ENCODE results near the gene ANKRD31.
"Not testable (repeated sequence)": the region's sequence is repeated elsewhere in the genome, so short reads cannot be mapped to it uniquely, and the experiment has no call there.

The ANKRD31 gene

DNA sequence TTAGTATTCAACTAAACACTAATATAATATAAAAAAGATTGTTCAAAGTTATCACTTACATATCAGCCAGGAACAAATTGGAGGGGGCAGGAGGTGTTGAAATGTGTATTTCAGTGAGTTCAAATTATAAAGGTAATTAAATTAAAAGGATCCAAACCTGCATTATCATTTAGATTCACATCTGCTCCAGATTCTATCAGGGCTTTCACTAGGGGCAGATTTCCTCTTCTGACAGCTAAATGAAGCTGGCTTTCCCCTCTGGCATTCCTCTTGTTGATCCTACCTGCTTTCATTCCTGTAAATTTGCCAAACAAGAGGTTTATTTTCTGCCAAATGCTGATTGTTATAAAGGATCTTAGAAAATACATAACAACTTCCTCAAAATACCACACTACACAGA lies 98.0 kb downstream of the ANKRD31 start:
- DNase-seq, result no peak

DNA sequence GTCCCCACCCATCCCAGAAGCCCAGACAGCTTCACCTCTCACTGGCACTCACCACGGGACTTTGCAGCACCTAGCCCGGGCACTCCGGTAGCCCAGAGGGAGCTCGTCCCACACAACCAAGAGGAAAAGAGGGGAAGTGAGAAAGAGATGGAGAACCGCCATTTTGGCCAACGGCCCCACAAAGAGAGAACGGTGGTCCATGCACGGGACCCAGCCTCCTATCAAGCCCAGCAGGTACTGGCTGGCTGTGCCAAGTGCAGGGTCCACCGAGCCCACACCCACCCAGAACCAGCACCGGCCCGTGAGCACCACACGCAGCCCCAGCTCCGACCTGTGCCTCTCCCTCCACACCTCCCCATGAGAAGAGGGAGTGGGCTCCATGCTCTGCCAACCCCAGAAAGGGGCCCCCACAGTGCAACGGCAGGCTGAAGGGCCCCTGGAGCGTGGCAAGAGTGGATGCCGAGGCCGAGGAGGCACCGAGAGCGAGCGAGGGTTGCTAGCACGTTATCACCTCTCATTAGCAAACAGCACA lies 105.8 kb downstream of the ANKRD31 start:
- no peak for DNase-seq

DNA sequence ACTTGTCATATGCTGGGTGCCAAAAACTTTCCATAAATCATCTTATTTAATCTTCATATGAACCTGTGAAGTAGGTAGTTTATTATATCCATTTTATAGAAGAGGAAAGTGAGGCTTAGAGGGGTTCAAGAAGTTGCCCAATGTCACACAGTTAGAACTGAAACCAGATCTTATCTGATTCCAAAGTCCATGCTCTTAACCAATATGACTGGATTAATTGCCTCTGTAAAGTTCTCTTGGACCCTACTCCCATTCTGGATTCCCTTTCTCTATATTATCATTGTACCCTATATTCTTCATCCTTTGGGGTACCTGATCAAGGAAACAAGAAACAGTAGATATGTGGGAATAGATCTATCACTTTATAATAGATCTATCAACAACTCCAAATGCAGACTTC lies 119.8 kb downstream of the ANKRD31 start:
- DNase-seq, result no peak

DNA sequence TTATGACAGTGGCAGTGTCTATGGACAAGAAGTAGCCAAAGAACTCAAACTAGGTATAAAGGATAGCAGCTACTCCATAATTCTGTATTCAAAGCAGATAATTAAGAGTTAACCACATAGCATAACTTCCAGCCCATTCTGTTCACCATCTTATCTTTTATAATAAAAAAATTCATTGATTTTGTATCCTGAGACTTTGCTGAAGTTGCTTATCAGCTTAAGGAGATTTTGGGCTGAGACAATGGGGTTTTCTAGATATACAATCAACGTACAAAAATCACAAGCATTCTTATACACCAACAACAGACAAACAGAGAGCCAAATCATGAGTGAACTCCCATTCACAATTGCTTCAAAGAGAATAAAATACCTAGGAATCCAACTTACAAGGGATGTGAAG lies 122.4 kb downstream of the ANKRD31 start:
- not testable (repeated sequence) for DNase-seq

DNA sequence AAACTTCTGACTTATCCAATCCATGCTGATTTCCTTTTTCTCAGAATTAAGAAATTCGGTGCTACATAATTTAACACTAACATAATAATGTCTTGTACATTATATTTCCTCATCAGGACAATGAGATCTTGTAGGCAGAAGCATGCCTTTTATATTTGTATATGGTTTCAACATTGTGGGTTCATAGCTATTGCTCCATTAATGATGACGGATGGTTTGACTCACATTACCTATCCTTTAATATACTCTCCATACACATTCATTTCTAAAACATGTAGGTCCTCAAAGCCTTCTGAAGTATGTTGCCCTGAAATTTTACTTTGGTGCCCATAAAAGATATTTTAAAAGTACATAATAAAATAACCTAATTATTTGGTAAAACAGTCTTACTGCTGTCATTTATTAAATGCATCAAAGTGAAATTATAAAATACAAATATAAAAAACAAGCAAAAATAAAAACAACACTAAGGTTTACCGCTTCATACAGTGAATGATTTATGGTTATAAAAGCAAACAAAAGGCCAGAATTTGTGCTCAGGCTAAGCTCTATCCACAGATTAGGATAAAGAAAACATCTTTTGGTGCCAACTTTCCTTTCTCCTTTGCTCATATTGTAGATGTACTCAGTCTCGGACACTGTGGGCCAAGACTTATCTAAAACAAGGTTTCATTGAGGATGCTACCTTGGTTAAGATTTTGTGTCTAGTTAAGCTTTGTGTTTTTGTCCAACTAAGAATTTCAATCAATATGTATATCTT lies 123.1 kb downstream of the ANKRD31 start:
- DNase-seq, result no peak

DNA sequence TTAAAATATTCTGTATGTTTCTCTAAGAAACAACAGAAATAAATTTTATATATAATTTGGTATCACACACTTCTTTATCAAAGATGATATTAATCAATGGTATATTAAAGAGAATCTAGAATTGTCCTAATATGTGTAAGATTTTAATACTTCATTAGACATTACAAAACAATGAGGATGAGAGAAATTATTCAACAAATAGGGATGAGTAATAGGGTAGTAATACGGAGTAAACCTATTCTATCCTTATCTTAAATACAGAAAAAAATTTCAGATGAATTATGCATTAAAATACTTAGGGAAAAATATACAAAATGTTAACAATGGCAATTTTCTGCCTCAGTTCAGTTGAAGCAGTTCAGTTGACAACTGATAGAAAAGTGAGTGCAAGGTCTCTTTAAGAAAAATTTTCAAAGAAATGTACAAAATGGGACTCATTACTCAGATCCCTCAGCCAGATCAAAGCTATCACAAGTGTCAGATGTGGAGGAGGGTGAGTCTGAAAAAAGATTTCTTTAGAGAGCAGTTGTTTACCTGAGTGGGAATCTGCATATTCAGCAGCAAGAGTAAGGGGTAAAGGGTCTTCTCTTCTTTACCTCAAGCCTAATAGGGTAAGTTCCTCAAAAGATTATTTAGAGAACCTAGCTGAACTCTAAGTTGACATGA lies 127.6 kb downstream of the ANKRD31 start:
- DNase-seq, result no peak

DNA sequence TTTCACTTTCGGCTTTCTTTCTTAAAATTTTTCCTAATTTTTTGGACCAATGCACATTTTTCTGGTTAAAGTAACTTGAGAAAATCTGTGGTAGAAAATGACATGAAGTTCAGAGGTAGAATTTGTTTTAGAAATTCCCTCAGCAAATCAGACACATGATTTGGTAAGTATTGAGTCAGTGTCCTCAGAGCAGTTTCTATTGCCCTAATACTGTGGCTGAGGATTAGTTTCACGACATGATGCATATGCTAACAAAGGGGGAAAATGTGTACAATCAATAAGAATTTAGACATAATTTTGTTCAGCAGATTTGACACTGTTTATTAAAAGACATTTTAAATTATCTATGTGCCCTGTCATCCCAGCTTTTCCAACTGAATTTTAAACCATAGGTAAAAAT lies 128.2 kb downstream of the ANKRD31 start:
- no peak for DNase-seq

DNA sequence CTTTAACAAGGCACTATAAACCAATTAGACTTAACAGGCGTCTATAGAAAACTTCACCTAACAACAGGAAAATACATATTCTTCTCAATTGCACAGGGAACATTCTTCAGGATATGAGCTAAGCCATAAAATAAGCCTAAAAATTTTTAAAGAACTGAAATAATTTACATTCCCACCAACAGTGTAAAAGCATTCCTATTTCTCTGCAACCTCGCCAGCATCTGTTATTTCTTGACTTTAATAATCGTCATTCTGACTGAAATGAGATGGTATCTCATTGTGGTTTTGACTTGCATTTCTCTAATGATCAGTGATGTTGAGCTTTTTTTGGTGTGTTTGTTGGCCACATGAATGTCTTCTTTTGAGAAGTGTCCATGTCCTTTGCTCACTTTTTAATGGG lies 140.7 kb downstream of the ANKRD31 start:
- DNase-seq, result not testable (repeated sequence)

DNA sequence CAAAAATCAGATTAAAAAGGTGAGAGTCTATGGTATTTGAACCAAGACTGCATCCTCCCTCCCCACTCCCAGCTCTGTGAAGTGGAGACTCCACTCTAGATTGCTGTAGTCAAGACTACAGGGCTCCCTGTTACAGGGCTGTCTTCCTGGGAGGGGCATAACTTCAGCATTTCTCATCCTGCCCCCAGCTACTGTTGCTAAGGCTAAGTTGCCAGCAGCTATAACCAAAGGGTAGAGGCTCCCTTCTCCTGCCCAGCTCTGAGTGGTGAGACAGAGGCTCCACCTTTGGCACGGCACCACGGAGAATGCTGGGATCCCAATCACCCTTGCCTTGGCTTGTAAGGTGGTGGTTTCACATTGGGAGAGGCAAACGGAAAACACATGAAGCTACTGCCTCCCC lies 145.1 kb downstream of the ANKRD31 start:
- DNase-seq, result no peak

DNA sequence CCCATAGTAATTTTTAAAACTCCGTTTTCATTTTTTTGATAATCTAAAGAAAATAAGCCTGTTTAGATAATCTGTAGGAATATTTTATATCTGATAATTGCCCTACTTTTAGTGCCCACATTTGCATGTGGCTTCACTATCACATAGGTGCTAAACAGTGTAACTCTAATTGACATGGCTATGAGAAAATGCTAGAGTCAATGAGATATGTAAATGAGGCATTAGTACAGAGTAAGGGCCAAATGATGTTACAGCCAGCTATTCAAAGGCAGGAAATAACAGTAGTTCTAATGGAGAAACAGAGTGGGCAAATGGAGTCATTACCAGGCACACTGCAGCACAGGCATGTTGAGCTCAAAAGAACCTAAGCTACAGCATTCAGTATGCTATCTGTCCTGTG lies 147.0 kb downstream of the ANKRD31 start:
- no peak for DNase-seq

DNA sequence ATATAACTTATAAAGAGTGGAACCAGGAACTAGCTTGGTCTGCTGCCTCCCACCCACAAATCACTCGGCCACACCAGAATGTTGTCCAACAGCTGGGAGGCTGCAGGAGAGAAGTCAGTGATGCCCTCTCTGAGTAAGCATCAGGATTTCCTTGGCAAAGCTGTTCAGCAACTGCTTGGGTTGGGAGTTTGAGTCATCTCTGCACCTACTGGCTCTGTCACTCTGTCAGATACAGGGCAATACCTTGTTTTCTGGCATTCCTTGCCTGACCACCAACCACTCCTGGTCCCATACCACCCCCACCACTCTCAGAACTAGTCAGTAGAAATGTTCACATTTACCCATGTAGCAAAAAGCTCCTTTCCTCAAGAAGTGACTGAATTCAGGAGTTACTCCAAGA lies 147.5 kb downstream of the ANKRD31 start:
- DNase-seq, result no peak

DNA sequence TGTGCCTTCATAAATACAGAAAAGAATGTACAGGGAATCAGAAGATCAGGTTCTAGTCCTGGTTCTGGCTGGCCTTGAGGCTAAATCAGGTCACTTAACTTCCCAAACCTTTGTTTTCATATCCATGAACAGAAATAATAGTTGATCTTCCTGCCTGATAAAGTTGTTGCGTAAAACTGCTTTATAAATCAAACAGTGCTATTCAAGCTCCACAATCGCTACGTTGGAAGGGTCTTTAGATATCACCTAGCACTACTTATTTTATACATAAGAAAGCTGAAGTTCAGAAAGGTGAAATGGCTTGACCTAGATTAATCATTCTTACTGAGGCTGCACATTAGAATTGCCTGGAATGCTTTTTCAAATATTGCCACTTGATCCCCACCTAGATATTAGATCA lies 148.0 kb downstream of the ANKRD31 start:
- no peak for DNase-seq

DNA sequence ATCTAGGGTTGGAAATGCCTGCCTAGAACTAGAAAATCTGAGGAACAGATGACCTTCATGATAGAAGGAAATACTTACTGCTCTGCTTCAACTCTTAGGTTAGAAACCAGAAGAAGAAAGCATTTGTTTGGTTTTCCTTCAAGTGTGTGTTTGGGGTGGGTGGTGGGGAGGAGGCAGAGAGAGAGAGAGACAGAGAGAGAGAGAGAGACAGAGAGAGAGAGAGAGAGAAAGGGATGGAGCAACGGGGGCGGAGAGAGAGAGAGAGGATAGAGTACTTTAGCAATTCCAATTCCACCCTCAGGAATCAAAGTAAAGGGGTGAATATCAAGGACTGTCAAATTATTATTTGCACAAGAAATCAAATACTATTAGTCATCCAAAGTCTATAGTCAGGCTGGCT lies 155.2 kb downstream of the ANKRD31 start:
- DNase-seq, result no peak

DNA sequence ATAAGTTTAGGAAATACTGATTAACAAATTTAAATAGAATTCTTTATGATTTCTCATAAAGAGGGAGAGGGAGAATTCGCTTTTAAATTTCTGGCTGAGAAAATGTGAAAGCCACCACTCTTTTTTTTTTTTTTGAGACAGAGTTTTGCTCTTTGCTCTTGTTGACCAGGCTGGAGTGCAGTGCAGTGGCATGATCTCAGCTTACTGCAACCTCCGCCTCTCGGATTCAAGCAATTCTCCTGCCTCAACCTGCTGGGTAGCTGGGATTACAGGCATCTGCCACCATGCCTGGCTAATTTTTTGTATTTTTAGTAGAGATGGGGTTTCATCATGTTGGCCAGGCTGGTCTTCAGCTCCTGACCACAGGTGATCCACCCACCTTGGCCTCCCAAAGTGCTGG lies 157.3 kb downstream of the ANKRD31 start:
- DNase-seq, result not testable (repeated sequence)

DNA sequence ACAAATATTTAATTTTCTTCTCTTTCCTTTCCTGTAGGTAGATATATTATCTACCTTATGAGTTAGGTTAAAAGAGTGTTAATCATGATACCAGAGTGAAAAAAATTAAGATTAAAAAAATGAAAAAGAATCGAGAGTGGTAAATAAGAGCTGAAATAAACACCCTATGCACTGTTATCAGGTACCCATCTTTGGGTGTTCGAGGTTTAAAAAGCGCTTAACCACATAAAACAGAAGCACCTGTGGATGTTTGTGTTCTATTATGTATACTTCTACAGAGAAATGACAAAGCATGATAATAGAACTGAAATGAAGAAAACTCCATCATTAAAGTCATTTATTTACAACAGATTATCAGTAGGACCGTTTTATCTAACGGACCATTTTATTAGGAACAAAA lies 158.7 kb downstream of the ANKRD31 start:
- DNase-seq, result no peak

DNA sequence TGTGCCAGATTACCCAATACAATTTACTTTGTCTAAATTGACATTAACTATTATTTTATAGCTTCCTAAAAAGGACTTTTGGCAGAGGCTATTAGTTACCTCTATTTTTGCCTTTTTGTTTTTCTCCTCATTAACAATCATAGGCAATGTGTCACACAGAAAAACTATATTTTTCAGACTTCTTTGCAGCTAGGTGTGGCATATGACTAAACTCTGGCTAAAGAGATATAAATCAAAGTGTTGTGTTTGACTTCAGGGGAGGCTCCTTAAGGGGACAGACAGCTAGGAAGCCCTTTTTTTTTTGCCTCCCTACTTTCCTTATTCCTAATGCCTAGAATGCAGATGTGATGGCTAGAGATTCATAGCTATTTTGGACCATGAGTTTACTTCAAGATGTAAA lies 164.6 kb downstream of the ANKRD31 start:
- no peak for DNase-seq

DNA sequence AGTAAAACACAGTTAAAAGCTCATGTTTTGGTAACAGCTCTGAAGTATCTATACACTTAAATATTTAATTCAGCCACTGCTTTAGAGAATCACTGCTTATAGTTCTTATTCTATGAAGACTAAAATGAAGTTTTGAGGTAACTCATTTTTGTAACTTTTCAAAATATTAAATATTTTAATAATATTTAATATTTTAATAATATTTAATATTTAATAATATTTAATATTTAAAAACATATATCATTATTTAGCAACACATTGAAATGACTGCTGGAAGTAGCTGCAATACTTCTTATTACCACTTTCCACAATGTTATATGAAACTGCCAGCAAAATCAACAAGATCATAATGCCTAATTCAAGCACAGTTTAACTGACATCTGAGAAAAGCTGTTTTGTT lies 165.6 kb downstream of the ANKRD31 start:
- no peak for DNase-seq

DNA sequence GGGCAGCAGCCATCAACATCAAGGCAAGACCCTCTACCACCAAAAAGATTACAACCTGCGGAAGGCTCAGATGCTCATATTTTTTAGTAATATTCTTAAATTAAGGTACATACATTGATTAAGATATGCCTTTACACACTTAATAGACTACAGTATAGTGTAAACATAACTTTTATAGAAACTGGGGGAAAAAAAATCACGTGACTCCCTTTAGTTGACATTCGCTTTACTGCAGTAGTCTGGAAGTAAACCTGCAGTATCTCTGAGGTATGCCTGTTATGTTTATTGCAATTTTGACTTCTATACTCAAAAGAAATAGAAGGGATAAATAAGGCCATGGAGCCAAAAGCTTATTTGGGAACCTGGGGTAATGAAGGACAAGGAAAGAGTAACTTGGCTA lies 169.2 kb downstream of the ANKRD31 start:
- DNase-seq, result no peak

DNA sequence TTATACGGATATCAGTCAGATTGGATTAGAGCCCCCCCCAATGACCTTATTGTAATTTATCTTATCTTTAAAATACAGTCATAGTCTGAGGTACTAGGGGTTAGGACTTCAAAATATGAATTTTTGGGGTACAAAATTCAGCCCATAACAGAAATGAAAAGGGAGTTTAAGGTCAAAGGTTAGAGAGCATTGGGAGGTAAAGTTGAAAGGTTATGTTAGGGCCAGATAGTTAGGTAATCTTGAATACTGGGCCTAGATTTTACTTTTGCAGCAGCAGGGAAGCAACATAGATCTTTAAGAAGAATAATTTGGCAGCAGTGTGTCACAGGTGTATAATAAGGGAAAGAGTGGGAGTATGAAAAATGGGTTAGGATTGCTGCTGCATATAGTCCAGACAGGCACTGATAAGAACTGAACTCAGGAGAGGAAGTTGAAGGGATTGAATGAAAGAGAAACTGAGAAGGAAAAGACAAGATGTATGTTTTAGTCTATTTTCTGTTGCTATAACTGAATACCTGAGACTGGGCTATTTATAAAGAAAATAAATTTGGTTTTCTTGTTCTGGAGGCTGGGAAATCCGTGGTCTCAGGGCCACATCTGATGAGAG lies 173.7 kb downstream of the ANKRD31 start:
- DNase-seq, result no peak

DNA sequence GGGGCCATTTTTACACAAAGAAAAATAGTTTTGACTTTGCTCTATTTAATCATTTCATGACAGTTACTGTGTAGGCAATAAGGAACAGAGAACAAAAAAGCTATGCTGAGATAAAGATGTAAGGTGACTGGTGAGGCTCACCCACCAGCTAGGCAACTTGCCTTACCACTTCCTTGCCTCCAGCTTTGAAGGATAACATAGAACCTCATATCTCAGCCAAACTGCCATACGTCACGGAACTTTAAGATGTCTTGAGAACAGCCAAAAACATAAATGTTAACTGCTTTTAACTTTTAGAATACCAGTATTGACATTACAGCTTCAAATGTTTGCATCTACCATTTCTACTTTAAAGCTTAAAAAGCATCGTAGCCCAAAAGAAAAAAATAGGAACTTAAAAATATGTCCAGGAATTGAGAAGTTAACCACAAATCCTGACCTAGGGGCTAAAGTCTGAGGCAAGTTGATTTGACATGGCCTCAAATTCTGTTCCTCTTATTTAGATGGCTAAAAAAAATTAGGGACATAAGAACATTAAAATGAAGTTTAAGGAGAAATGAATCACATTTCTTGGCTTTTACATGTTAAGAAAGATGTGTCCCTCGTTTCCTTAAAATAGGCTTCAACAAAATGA lies 176.6 kb downstream of the ANKRD31 start:
- peak; percentile 47 to 51 for DNase-seq

DNA sequence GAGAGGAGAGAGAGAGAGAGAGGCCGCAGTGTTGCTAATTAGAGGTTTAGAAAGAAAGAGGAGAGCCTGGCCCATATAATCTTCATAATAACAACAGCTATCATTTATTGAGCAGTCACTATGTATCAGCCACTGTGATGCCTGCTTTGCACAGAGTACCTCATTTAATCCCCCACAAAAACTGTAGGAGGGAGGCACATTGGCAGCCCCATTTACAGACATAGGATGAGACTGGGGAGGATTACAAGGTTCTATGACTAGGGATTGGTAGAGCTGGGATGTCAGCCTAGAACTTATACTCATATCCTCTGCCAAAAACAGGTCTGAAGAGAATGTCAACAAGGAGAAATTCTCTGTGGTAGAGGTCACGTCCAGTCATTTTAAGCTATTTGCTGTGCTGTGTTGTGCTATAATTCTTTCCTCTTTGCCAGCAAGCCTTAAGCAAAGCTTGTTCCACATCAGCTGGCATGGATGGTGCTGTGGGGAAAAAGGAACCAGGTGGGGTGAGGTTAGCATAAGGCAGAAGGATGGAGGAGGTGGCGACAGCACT lies 177.6 kb downstream of the ANKRD31 start:
- DNase-seq, result no peak

DNA sequence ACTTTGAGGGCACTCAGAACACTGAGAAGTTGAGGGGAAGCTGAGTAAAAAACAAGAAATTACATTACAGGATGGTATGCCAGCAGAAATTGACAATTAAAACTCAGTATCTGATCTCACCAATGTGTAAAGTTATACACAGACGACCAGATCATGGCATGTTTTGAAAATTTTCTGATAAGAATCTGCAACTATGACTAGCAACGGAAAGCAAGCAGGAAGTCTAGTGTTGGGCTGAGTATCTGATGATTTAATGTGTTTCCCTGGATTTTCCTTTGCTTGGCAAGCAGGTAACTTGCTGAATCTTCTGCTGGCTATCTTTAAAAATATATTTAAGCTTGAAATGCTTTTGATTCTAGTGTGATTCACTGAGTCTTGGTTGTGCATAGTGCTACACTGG lies 179.1 kb downstream of the ANKRD31 start:
- DNase-seq, result no peak

DNA sequence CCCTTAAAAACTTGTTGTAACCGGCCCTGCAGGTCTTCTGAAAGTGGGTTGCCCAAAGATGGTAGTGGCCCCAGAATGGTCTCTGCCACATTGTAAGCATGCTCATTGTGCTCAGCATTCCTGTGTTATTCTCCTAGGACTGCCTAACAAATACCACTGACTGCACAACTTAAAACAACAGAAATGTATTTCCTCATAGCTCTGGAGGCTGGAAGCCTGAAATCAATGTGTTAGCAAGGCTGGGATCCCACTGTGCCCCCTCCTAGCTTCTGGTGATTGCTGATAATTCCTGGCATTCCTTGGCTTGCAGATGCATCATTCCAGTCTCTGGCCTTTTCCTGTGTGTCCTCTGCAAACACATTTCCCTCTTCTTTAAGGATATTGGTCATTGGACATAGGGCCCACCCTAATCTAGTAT lies 180.9 kb downstream of the ANKRD31 start:
- DNase-seq, result no peak

Measured in activated CD4-positive, alpha-beta T cell treated with anti-CD3 and anti-CD28 coated beads for 4 hours (primary cell).